ENCODE results near the gene VPS35L. TPM values are rescaled to one million over a fixed set of nuclear protein-coding genes. Genes with fewer than 3 reads are reported as not detected.

The VPS35L gene
- total and polyA plus RNA-seq, 2 of the 13 experiments (the other 11 are each of a cell fraction or from before 2014, with no cell fraction given) = 1.4 to 1.6 TPM

DNA sequence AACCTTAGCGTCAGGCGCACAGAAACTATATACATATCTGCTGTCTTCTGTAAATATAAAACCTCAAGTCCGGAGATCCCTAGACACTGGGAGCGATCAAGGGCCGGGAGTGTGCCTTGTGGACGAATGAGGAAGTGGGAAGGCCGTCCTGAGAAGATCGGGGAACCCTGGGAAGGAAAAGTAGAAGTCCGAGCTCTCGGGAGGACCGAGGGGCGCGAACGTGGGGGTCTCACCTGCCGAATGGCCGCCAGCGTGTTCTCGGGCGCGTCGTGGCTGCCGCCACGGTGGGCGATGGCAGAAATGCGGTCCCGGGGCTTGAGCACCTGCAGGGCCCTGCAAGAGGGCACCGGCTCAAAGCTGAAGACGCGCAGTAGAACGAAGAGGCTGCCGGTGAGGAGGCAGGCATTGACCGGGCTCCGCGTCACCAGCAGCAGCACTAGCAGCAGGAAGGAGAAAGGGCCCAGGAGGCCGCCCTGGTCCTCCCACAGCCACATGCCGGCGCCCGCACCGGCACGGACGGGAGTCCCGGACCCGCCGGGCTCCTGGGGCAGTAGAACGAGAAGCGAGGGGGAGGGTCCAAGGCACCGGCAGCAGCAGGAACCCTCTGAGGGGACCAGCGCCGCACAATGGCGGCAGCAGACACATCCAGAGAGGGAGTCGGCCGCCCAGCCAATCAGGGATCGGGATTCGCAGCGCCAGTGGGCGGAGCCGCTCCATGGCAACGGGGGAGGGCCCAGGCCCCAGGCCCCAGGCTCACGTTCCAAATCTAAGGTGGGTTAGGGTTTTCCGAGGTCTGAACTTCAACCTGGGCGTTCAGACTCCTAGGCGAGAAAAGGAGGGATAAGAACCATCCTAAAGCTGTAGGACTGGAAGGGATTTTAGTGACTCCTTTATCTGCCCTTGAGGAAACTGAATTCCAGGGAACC is 33.8 kb upstream of the VPS35L start, which contains the start of gene GDE1 (continued):
- TF ChIP-seq, protein P1, sequence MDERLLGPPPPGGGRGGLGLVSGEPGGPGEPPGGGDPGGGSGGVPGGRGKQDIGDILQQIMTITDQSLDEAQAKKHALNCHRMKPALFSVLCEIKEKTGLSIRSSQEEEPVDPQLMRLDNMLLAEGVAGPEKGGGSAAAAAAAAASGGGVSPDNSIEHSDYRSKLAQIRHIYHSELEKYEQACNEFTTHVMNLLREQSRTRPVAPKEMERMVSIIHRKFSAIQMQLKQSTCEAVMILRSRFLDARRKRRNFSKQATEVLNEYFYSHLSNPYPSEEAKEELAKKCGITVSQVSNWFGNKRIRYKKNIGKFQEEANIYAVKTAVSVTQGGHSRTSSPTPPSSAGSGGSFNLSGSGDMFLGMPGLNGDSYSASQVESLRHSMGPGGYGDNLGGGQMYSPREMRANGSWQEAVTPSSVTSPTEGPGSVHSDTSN (CRISPR knock-in tag; IDR thresholded peaks at IDR 0.05) = no peak
- TF ChIP-seq JUND (CRISPR knock-in tag; IDR thresholded peaks at IDR 0.05) = peak; percentile 49; the same call in 1 of the 2 replicates
- no peak for TF ChIP-seq SRF (IDR thresholded peaks at IDR 0.05; ENCODE audit: low read depth, low read length)
- TF ChIP-seq ZNF83 (CRISPR knock-in tag; IDR thresholded peaks at IDR 0.05; ENCODE audit: borderline replicate concordance) = no peak
- TF ChIP-seq, protein P2, sequence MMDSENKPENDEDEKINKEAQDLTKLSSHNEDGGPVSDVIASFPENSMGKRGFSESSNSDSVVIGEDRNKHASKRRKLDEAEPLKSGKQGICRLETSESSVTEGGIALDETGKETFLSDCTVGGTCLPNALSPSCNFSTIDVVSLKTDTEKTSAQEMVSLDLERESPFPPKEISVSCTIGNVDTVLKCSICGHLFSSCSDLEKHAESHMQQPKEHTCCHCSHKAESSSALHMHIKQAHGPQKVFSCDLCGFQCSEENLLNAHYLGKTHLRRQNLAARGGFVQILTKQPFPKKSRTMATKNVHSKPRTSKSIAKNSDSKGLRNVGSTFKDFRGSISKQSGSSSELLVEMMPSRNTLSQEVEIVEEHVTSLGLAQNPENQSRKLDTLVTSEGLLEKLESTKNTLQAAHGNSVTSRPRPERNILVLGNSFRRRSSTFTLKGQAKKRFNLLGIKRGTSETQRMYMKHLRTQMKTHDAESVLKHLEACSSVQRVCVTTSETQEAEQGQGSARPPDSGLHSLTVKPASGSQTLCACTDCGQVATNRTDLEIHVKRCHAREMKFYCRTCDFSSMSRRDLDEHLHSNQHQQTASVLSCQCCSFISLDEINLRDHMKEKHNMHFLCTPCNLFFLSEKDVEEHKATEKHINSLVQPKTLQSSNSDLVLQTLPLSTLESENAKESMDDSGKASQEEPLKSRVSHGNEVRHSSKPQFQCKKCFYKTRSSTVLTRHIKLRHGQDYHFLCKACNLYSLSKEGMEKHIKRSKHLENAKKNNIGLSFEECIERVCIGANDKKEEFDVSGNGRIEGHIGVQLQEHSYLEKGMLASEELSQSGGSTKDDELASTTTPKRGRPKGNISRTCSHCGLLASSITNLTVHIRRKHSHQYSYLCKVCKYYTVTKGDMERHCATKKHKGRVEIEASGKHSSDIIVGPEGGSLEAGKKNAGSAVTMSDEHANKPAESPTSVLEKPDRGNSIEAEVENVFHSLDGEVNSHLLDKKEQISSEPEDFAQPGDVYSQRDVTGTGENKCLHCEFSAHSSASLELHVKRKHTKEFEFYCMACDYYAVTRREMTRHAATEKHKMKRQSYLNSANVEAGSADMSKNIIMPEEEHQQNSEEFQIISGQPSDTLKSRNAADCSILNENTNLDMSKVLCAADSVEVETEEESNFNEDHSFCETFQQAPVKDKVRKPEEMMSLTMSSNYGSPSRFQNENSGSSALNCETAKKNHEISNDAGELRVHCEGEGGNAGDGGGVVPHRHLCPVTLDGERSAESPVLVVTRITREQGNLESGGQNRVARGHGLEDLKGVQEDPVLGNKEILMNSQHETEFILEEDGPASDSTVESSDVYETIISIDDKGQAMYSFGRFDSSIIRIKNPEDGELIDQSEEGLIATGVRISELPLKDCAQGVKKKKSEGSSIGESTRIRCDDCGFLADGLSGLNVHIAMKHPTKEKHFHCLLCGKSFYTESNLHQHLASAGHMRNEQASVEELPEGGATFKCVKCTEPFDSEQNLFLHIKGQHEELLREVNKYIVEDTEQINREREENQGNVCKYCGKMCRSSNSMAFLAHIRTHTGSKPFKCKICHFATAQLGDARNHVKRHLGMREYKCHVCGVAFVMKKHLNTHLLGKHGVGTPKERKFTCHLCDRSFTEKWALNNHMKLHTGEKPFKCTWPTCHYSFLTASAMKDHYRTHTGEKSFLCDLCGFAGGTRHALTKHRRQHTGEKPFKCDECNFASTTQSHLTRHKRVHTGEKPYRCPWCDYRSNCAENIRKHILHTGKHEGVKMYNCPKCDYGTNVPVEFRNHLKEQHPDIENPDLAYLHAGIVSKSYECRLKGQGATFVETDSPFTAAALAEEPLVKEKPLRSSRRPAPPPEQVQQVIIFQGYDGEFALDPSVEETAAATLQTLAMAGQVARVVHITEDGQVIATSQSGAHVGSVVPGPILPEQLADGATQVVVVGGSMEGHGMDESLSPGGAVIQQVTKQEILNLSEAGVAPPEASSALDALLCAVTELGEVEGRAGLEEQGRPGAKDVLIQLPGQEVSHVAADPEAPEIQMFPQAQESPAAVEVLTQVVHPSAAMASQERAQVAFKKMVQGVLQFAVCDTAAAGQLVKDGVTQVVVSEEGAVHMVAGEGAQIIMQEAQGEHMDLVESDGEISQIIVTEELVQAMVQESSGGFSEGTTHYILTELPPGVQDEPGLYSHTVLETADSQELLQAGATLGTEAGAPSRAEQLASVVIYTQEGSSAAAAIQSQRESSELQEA (CRISPR knock-in tag; IDR thresholded peaks at IDR 0.05; ENCODE audit: not compliant biosample characterization) = peak; percentile 98
- TF ChIP-seq, protein P3, sequence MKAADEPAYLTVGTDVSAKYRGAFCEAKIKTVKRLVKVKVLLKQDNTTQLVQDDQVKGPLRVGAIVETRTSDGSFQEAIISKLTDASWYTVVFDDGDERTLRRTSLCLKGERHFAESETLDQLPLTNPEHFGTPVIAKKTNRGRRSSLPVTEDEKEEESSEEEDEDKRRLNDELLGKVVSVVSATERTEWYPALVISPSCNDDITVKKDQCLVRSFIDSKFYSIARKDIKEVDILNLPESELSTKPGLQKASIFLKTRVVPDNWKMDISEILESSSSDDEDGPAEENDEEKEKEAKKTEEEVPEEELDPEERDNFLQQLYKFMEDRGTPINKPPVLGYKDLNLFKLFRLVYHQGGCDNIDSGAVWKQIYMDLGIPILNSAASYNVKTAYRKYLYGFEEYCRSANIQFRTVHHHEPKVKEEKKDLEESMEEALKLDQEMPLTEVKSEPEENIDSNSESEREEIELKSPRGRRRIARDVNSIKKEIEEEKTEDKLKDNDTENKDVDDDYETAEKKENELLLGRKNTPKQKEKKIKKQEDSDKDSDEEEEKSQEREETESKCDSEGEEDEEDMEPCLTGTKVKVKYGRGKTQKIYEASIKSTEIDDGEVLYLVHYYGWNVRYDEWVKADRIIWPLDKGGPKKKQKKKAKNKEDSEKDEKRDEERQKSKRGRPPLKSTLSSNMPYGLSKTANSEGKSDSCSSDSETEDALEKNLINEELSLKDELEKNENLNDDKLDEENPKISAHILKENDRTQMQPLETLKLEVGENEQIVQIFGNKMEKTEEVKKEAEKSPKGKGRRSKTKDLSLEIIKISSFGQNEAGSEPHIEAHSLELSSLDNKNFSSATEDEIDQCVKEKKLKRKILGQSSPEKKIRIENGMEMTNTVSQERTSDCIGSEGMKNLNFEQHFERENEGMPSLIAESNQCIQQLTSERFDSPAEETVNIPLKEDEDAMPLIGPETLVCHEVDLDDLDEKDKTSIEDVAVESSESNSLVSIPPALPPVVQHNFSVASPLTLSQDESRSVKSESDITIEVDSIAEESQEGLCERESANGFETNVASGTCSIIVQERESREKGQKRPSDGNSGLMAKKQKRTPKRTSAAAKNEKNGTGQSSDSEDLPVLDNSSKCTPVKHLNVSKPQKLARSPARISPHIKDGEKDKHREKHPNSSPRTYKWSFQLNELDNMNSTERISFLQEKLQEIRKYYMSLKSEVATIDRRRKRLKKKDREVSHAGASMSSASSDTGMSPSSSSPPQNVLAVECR (CRISPR knock-in tag; IDR thresholded peaks at IDR 0.05; ENCODE audit: borderline replicate concordance) = peak; percentile 95
- peak; percentile 23; the same call in 1 of the 2 replicates for TF ChIP-seq SALL2 (CRISPR knock-in tag; IDR thresholded peaks at IDR 0.05)
- no peak for TF ChIP-seq PHF5A (CRISPR knock-in tag; IDR thresholded peaks at IDR 0.05; ENCODE audit: low read depth, unreplicated experiment)
- peak; percentile 39 for TF ChIP-seq DR1 (CRISPR knock-in tag; IDR thresholded peaks at IDR 0.05)
- TF ChIP-seq ZNF589 (CRISPR knock-in tag; conservative IDR thresholded peaks at IDR 0.05) = no peak
- TF ChIP-seq CBX1 (IDR thresholded peaks at IDR 0.05; ENCODE audit: low read depth) = peak; percentile 40
- TF ChIP-seq ZNF562 (CRISPR knock-in tag; IDR thresholded peaks at IDR 0.05; ENCODE audit: borderline replicate concordance) = no peak
- TF ChIP-seq, protein P4, sequence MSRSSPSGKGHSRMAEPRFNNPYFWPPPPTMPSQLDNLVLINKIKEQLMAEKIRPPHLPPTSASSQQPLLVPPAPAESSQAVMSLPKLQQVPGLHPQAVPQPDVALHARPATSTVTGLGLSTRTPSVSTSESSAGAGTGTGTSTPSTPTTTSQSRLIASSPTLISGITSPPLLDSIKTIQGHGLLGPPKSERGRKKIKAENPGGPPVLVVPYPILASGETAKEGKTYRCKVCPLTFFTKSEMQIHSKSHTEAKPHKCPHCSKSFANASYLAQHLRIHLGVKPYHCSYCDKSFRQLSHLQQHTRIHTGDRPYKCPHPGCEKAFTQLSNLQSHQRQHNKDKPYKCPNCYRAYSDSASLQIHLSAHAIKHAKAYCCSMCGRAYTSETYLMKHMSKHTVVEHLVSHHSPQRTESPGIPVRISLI (CRISPR knock-in tag; IDR thresholded peaks at IDR 0.05; ENCODE audit: borderline replicate concordance) = peak; percentile 9; the same call in 1 of the 2 replicates

Data from HepG2 (cell line).